ENCODE measurements around the gene CDC25B. TPM values are rescaled to one million over a fixed set of nuclear protein-coding genes. Genes with fewer than 3 reads are reported as not detected.
"Not testable (repeated sequence)": the region's sequence is repeated elsewhere in the genome, so short reads cannot be mapped to it uniquely, and the experiment has no call there.

The CDC25B gene
- total and polyA plus RNA-seq, 2 donors = 18.7 to 42.2 TPM

DNA sequence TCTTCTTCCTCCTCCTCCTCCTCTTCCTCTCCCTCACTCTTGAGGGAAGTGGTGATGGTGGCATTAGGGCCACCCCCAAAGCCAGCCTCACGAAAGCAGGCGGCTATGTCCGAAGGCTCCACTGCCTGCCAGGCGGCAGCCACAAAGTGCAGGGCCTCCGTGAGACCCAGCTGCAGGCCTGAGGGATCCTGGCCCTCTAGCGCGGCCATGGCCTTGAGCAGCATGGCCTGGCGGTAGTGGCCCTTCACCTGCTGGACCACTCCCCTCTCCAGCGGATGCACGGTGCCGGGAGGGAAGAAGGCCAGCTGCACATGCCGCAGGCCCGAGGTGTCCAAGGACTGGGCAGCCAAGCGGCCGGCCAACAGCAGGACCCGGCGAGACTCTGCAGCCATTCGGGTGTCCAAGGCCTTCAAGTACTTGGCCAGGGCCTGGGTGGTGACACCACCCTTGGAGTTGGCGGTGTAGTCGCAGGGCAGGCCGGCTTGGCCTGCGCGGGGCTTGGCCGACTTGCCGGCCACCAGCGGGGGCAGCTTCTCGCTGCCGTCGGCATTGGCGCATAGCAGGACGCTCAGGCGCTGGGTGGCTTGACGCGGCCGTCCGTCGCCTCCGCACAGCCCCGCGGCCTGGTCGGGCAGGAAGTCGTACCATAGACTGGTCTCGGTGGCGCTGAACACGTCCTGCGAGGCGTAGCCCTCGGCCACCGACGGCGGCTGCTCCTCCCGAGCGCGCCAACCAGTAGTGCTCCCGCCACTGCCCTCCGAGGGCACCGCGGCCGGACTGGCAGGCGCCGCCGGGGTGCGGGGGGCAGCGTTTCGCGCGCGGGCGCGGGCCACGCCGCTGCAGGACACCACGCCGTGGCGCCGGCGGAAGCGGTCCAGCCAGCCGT is 10.6 kb upstream of the CDC25B start:
- H3K27ac ChIP-seq (ENCODE audit: low read depth) = no peak overlapping the region
- peak overlapping the region; percentile 88 for H3K4me3 ChIP-seq (ENCODE audit: low read depth, low read length)
- 23% methylated on average over 79 of the region's 79 CpGs for WGBS
- H3K36me3 ChIP-seq (ENCODE audit: insufficient read depth) = no peaks in the 10 kb centered on the region
- no peak for DNase-seq (ENCODE audit: extremely low spot score)
- no peaks in the 10 kb centered on the region for H3K4me1 ChIP-seq (ENCODE audit: insufficient read depth)

DNA sequence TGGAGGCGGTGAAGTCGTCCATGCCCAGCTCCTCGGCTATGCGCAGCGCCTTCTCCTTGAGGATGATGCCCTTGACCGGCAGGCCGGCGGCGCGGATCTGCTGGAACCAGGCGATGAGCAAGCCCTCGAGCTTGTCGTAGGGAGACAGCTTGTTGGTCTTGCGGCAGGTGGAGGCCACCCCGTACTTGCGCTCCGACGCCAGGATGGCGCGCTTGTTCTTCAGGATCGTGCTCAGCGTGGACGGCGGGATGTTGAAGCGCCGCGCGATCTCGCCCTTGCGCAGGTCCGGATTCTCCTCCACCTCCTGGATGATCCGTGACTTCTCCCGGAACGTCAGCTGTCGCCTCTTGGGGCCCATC is 10.0 kb upstream of the CDC25B start:
- no peak for DNase-seq (ENCODE audit: extremely low spot score)
- Histone ChIP-seq H3K36me3 (ENCODE audit: insufficient read depth) (no peaks in the 10 kb centered on the region), H3K4me1 (ENCODE audit: insufficient read depth) (no peaks in the 10 kb centered on the region), H3K27ac (ENCODE audit: low read depth) (peak overlapping the region; percentile 81), H3K4me3 (ENCODE audit: low read depth, low read length) (peak overlapping the region; percentile 88)
- 1% methylated on average over 35 of the region's 35 CpGs for WGBS

- H3K4me3 ChIP-seq (ENCODE audit: low read depth, low read length) = peak within 1 kb of the TSS; percentile 88
- peak within 1 kb of the TSS; percentile 81 for H3K27ac ChIP-seq (ENCODE audit: low read depth)
- DNase-seq (ENCODE audit: extremely low spot score) = no peak
- H3K36me3 ChIP-seq (ENCODE audit: insufficient read depth) = no peaks in the 10 kb centered on the region
- 3% methylated on average over 70 of the region's 70 CpGs for WGBS
- H3K4me1 ChIP-seq (ENCODE audit: insufficient read depth) = no peaks in the 10 kb centered on the region
These were observed 9.3 kb upstream of the CDC25B start, which contains the start of gene CENPB for GRCh38 chr20:3786665-3787323. Gene CENPB, minus strand, starts transcription at chr20:3786740. Its CDS starts 257 bp downstream, at chr20:3786483.

GRCh38 chr20:3787324-3788014 is 8.6 kb upstream of the CDC25B start:
- Histone ChIP-seq H3K27ac (ENCODE audit: low read depth) (no peak overlapping the region), H3K4me3 (ENCODE audit: low read depth, low read length) (no peak overlapping the region), H3K36me3 (ENCODE audit: insufficient read depth) (no peaks in the 10 kb centered on the region), H3K4me1 (ENCODE audit: insufficient read depth) (no peaks in the 10 kb centered on the region)
- 63% methylated on average over 5 of the region's 5 CpGs for WGBS
- DNase-seq (ENCODE audit: extremely low spot score) = no peak

- H3K27ac ChIP-seq (ENCODE audit: low read depth) = no peak overlapping the region
- no peak for DNase-seq (ENCODE audit: extremely low spot score)
- no peaks in the 10 kb centered on the region for H3K36me3 ChIP-seq (ENCODE audit: insufficient read depth)
- H3K4me3 ChIP-seq (ENCODE audit: low read depth, low read length) = no peak overlapping the region
- H3K4me1 ChIP-seq (ENCODE audit: insufficient read depth) = no peaks in the 10 kb centered on the region
- WGBS = 59% methylated on average over 4 of the region's 4 CpGs
These were observed 7.4 kb upstream of the CDC25B start for GRCh38 chr20:3788685-3789155.

- not testable (repeated sequence) for DNase-seq (ENCODE audit: extremely low spot score); H3K4me1 ChIP-seq (ENCODE audit: insufficient read depth); H3K36me3 ChIP-seq (ENCODE audit: insufficient read depth); H3K27ac ChIP-seq (ENCODE audit: low read depth); H3K4me3 ChIP-seq (ENCODE audit: low read depth, low read length)
- 94% methylated on average over 4 of the region's 4 CpGs for WGBS
These were observed 6.9 kb upstream of the CDC25B start for GRCh38 chr20:3789201-3789600.

GRCh38 chr20:3794168-3794567 is 1.9 kb upstream of the CDC25B start:
- not testable (repeated sequence) for H3K4me1 ChIP-seq (ENCODE audit: insufficient read depth); H3K4me3 ChIP-seq (ENCODE audit: low read depth, low read length); DNase-seq (ENCODE audit: extremely low spot score); H3K36me3 ChIP-seq (ENCODE audit: insufficient read depth); H3K27ac ChIP-seq (ENCODE audit: low read depth)
- WGBS = 90% methylated on average over 1 of the region's 3 CpGs

DNA sequence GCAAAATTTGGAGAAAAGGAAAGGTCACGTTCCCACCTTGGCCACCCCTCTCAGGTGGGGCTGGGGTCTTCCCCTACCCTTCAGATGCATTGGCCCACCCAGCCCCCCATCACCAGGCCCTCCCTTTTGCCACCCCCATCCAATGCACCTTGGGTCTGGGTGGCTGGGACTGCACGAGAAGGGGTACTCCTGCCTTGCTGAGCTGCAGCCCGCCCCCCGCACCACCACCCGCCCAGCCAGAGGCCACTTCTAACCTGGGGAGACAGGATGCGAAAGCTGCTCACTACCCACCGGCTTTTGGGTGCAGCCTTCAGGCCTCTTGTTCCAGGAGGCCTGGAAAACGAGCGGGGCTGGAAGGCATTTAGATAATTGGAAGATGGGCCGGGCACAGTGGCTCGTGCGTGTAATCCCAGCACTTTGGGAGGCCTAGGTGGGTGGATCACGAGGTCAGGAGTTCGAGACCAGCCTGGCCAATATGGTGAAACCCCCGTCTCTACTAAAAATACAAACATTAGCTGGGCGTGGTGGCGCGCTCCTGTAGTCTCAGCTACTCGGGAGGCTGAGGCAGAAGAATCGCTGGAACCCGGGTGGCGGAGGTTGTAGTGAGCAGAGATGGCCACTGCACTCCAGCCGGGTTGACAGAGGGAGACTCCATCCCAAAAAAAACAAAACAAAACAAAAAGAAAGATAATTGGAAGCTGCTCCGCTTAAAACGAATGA is 1.2 kb upstream of the CDC25B start:
- peak overlapping the region; percentile 78 for H3K4me3 ChIP-seq (ENCODE audit: low read depth, low read length)
- 81% methylated on average over 25 of the region's 25 CpGs for WGBS
- H3K27ac ChIP-seq (ENCODE audit: low read depth) = no peak overlapping the region
- no peaks in the 10 kb centered on the region for H3K4me1 ChIP-seq (ENCODE audit: insufficient read depth)
- DNase-seq (ENCODE audit: extremely low spot score) = no peak
- no peaks in the 10 kb centered on the region for H3K36me3 ChIP-seq (ENCODE audit: insufficient read depth)

- H3K27ac ChIP-seq (ENCODE audit: low read depth) = no peak overlapping the region
- H3K36me3 ChIP-seq (ENCODE audit: insufficient read depth) = no peaks in the 10 kb centered on the region
- 10% methylated on average over 33 of the region's 33 CpGs for WGBS
- H3K4me1 ChIP-seq (ENCODE audit: insufficient read depth) = no peaks in the 10 kb centered on the region
- no peak for DNase-seq (ENCODE audit: extremely low spot score)
- H3K4me3 ChIP-seq (ENCODE audit: low read depth, low read length) = peak overlapping the region; percentile 78
These were observed 541 bp downstream of the CDC25B start for GRCh38 chr20:3796477-3797225.

- no peak for DNase-seq (ENCODE audit: extremely low spot score)
- H3K27ac ChIP-seq (ENCODE audit: low read depth) = peak overlapping the region; percentile 35
- H3K4me3 ChIP-seq (ENCODE audit: low read depth, low read length) = peak overlapping the region; percentile 78
- H3K4me1 ChIP-seq (ENCODE audit: insufficient read depth) = no peaks in the 10 kb centered on the region
- 71% methylated on average over 5 of the region's 5 CpGs for WGBS
- no peaks in the 10 kb centered on the region for H3K36me3 ChIP-seq (ENCODE audit: insufficient read depth)
These were observed 1.1 kb downstream of the CDC25B start for GRCh38 chr20:3797226-3797545.

DNA sequence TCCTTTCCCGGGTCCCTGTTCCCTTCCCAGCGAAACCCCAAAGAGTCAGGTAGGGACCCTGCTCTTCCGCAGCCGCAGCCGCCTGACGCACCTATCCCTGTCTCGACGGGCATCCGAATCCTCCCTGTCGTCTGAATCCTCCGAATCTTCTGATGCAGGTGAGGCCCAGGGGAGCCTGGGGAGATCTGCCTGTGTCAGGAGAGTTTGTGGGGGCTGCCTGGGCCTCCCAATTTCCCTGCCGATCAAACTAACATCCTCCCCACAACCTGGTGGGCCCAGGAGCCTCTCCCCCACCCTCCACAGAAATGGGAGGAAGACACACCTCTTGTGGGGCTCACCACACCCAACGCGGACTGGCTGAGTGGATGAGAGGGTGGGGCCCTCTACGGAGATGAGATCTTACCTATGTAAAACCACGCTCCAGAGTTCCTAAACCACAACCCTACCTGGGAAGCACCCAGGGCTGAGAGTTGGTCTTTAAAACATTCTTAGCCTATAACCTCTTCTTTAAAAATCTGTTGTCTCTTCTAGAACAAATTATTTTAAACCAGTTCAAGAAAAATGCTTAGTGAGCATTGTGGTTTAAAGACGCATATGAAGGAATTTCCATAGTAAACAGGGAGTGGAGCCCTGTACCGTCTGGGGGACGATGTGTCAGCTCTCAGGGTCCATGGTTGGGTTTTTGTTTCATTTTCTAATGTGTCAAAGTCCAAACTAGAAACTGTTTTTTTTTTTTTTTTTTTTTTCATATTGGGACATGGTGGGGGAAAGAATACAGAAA is 1.7 kb downstream of the CDC25B start:
- H3K4me3 ChIP-seq (ENCODE audit: low read depth, low read length) = no peak overlapping the region
- WGBS = 67% methylated on average over 19 of the region's 19 CpGs
- H3K27ac ChIP-seq (ENCODE audit: low read depth) = peak overlapping the region; percentile 35
- H3K36me3 ChIP-seq (ENCODE audit: insufficient read depth) = no peaks in the 10 kb centered on the region
- DNase-seq (ENCODE audit: extremely low spot score) = no peak
- no peaks in the 10 kb centered on the region for H3K4me1 ChIP-seq (ENCODE audit: insufficient read depth)

- no peak overlapping the region for H3K4me3 ChIP-seq (ENCODE audit: low read depth, low read length)
- no peak overlapping the region for H3K27ac ChIP-seq (ENCODE audit: low read depth)
- H3K36me3 ChIP-seq (ENCODE audit: insufficient read depth) = no peaks in the 10 kb centered on the region
- DNase-seq (ENCODE audit: extremely low spot score) = no peak
- no peaks in the 10 kb centered on the region for H3K4me1 ChIP-seq (ENCODE audit: insufficient read depth)
- 71% methylated on average over 5 of the region's 5 CpGs for WGBS
These were observed 2.3 kb downstream of the CDC25B start for GRCh38 chr20:3798373-3798768.

Measured in urinary bladder (tissue), 4 donors.